ENCODE measurements around the gene OCRL.

OCRL gene

DNA sequence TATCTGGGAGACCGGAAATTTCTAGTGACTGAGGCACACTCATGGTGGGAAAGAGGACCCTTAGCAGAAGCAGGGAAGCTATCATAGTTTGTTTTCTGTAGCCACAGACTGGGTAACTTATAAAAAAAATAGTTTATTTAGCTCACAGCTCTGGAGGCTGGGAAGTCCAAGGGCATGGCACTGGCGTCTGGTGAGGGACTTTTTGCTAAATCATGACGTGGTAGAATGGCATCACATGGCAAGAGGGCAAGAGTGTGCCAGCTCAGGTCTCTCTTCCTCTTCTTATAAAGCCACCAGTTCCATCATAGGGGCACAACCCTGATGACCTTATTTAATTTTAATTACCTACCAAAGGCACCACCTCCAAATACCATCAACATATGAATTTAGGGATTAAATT is 101.4 kb downstream of the OCRL start:
- TF ChIP-seq, protein P1, sequence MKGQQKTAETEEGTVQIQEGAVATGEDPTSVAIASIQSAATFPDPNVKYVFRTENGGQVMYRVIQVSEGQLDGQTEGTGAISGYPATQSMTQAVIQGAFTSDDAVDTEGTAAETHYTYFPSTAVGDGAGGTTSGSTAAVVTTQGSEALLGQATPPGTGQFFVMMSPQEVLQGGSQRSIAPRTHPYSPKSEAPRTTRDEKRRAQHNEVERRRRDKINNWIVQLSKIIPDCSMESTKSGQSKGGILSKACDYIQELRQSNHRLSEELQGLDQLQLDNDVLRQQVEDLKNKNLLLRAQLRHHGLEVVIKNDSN (IDR thresholded peaks at IDR 0.05): no peak
- no peak for TF ChIP-seq RAD21 (IDR thresholded peaks at IDR 0.05; ENCODE audit: low read depth)
- no peak for TF ChIP-seq TCF12 (IDR thresholded peaks at IDR 0.05; ENCODE audit: low read depth)
- no peak for TF ChIP-seq YY1 (IDR thresholded peaks at IDR 0.05; ENCODE audit: low read depth)
- TF ChIP-seq EP300 (IDR thresholded peaks at IDR 0.05; ENCODE audit: borderline replicate concordance): no peak
- TF ChIP-seq CREB1 (IDR thresholded peaks at IDR 0.05; ENCODE audit: low read depth): no peak
- no peak for TF ChIP-seq ZBTB7A (IDR thresholded peaks at IDR 0.05; ENCODE audit: low read depth)
- TF ChIP-seq TEAD4 (IDR thresholded peaks at IDR 0.05): no peak
- no peak for TF ChIP-seq CEBPB (IDR thresholded peaks at IDR 0.05)
- TF ChIP-seq EGR1 (IDR thresholded peaks at IDR 0.05): no peak
- TF ChIP-seq, protein P2, sequence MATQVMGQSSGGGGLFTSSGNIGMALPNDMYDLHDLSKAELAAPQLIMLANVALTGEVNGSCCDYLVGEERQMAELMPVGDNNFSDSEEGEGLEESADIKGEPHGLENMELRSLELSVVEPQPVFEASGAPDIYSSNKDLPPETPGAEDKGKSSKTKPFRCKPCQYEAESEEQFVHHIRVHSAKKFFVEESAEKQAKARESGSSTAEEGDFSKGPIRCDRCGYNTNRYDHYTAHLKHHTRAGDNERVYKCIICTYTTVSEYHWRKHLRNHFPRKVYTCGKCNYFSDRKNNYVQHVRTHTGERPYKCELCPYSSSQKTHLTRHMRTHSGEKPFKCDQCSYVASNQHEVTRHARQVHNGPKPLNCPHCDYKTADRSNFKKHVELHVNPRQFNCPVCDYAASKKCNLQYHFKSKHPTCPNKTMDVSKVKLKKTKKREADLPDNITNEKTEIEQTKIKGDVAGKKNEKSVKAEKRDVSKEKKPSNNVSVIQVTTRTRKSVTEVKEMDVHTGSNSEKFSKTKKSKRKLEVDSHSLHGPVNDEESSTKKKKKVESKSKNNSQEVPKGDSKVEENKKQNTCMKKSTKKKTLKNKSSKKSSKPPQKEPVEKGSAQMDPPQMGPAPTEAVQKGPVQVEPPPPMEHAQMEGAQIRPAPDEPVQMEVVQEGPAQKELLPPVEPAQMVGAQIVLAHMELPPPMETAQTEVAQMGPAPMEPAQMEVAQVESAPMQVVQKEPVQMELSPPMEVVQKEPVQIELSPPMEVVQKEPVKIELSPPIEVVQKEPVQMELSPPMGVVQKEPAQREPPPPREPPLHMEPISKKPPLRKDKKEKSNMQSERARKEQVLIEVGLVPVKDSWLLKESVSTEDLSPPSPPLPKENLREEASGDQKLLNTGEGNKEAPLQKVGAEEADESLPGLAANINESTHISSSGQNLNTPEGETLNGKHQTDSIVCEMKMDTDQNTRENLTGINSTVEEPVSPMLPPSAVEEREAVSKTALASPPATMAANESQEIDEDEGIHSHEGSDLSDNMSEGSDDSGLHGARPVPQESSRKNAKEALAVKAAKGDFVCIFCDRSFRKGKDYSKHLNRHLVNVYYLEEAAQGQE (IDR thresholded peaks at IDR 0.05; ENCODE audit: low read depth): no peak
- TF ChIP-seq, protein P3, sequence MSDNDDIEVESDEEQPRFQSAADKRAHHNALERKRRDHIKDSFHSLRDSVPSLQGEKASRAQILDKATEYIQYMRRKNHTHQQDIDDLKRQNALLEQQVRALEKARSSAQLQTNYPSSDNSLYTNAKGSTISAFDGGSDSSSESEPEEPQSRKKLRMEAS (IDR thresholded peaks at IDR 0.05): no peak
- TF ChIP-seq FOXM1 (IDR thresholded peaks at IDR 0.05; ENCODE audit: borderline replicate concordance, low read depth): no peak
- no peak for TF ChIP-seq NFIC (IDR thresholded peaks at IDR 0.05)
- TF ChIP-seq TAF1 (IDR thresholded peaks at IDR 0.05; ENCODE audit: low read depth): no peak

DNA sequence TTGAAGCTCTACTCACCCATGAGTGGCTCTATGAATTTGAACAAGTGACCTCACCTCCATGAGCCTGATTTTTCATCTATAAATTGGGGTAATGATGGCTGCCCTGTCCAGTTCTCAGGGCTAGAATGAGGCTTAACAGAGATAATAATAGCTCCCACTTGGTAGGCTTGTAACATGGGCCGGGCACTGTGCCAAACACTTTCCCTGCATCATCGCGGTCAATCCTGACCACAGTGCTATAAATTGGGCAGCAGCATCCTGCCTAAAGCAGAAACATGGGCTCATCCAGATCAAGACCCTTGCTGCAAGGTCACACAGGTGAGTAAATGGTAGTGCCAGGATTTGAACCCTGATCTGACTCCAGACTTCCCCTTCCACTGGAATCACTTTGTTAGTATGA is 101.9 kb downstream of the OCRL start:
- TF ChIP-seq TAF1 (IDR thresholded peaks at IDR 0.05; ENCODE audit: low read depth): no peak
- TF ChIP-seq, protein P2 (IDR thresholded peaks at IDR 0.05; ENCODE audit: low read depth): no peak
- TF ChIP-seq NFIC (IDR thresholded peaks at IDR 0.05): no peak
- TF ChIP-seq CEBPB (IDR thresholded peaks at IDR 0.05): no peak
